Lung (tissue), 12 donors: ENCODE data around the gene CDHR2. TPM values are rescaled to one million over a fixed set of nuclear protein-coding genes. Genes with fewer than 3 reads are reported as not detected.

Source experiments
- ATAC-seq: fragments of 200-7000 bp; cut with Tn5 transposase; one replicate; pipeline ENCODE4 v1.9.1; 2020; ENCODE audit warnings: moderate number of reproducible peaks; ENCODE audit not compliant: insufficient read depth, low FRiP score
- DNase-seq, 3 donors: peaks; one replicate each; pipeline ENCODE4 v3.0.0-alpha.2; 2013 to 2017
- H3K27ac ChIP-seq, 2 donors: one replicate each; pipeline ENCODE4 v1.5.1; 2013; ENCODE audit warnings: mild to moderate bottlenecking in 2 of 2, moderate library complexity in 2 of 2, control low read depth in 1 of 2, inconsistent platforms in 1 of 2, low read depth in 1 of 2, low read length in 1 of 2
- H3K27me3 ChIP-seq, 3 donors: one replicate each; pipeline ENCODE4 v1.5.1; 2013; ENCODE audit warnings: low read length in 2 of 3; ENCODE audit not compliant: control insufficient read depth in 3 of 3, insufficient read depth in 3 of 3
- H3K36me3 ChIP-seq, 4 donors: one replicate each; pipeline ENCODE4 v1.5.1; 2013; ENCODE audit warnings: low read length in 4 of 4, mild to moderate bottlenecking in 1 of 4, moderate library complexity in 1 of 4; ENCODE audit not compliant: control insufficient read depth in 4 of 4, insufficient read depth in 4 of 4
- H3K4me1 ChIP-seq, 5 donors: one replicate each; pipeline ENCODE4 v1.5.1; 2013; ENCODE audit warnings: low read length in 5 of 5, mild to moderate bottlenecking in 2 of 5, moderate library complexity in 1 of 5; ENCODE audit not compliant: control insufficient read depth in 5 of 5, insufficient read depth in 5 of 5
- H3K4me3 ChIP-seq: one replicate; pipeline ENCODE4 v1.5.1; 2013; ENCODE audit warnings: mild to moderate bottlenecking, control low read depth, moderate library complexity
- H3K9ac ChIP-seq, 2 donors: one replicate each; pipeline ENCODE4 v1.5.1; 2013; ENCODE audit warnings: low read length in 2 of 2, control low read depth in 1 of 2; ENCODE audit not compliant: insufficient read depth in 1 of 2
- H3K9me3 ChIP-seq, 4 donors: one replicate each; pipeline ENCODE4 v1.5.1; 2013; ENCODE audit warnings: low read length in 3 of 4, mild to moderate bottlenecking in 1 of 4, moderate library complexity in 1 of 4; ENCODE audit not compliant: control insufficient read depth in 4 of 4, insufficient read depth in 3 of 4
- WGBS, 2 donors: extraction: QIAGEN DNeasy Blood & Tissue Kit; methylation state at CpG; one replicate each; pipeline ENCODE4 v1.1.7; 2013; 5-methylcytosine and 5-hydroxymethylcytosine counted together
- polyA plus RNA-seq, 2 donors: library from polyadenylated mRNA; stranded (reverse); fragments of 200-250 nt; gene quantifications; one replicate each; pipeline ENCODE4 v1.2.1, GENCODE V29; 2013
- total RNA-seq, 2 donors: library from RNA; depleted of rRNA in 1 of 2; stranded (reverse); fragments of >200 nt in 1 of 2; gene quantifications; one replicate each; pipeline ENCODE4 v1.2.1, GENCODE V29; 2014 to 2021
- TF ChIP-seq, protein P1 (sequence below): IDR thresholded peaks from 2 replicates; pipeline ENCODE4 v1.5.1; 2012; ENCODE audit warnings: mild to moderate bottlenecking; ENCODE audit errors: control extremely low read depth, extremely low read depth
- donor health status: control.
- donor health status: control.
- donor health status: Bipolar disorder and iron deficiency.
- donor health status: healthy.
- donor health status: DM: yes; HTN: yes; CAD: no.

The CDHR2 gene
- total and polyA plus RNA-seq, 4 donors, result 0.02 to 1.5 (median 0.42) TPM

DNA sequence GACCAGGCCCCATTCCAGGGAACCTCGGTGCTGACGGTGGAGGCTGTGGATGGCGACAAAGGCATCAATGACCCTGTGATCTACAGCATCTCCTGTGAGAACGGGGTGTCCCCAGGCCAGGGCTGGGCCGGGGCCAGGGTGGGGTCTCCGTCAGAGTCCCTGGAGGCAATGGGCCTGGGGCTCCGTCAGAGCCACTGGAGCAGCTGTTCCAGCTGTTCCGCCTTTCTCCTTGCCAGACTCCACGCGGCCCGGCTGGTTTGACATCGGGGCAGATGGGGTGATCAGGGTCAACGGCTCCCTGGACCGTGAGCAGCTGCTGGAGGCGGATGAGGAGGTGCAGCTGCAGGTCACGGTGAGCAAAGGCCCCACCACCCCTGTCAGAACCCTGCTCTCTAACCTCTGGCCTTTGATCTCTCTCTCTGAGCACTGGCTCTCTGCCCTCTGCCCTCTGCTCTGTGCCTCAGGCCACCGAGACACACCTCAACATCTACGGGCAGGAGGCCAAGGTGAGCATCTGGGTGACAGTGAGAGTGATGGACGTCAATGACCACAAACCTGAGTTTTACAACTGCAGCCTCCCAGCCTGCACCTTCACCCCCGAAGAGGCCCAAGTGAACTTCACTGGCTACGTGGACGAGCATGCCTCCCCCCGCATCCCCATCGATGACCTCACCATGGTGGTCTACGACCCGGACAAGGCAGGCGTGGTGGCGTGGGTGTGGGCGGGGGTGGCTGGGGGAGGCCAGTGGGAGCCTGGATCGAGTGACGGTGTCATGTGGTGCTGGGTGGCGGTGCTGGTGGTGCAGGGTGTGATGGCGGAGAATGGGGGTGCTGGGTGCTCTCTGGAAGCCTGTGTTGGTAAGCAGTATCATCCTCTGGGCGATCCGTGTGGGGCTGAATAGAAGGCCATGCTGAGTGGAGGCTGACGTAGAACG lies 26.6 kb downstream of the CDHR2 start:
- ATAC-seq (no peak), DNase-seq (no peak)
- TF ChIP-seq, protein P1, sequence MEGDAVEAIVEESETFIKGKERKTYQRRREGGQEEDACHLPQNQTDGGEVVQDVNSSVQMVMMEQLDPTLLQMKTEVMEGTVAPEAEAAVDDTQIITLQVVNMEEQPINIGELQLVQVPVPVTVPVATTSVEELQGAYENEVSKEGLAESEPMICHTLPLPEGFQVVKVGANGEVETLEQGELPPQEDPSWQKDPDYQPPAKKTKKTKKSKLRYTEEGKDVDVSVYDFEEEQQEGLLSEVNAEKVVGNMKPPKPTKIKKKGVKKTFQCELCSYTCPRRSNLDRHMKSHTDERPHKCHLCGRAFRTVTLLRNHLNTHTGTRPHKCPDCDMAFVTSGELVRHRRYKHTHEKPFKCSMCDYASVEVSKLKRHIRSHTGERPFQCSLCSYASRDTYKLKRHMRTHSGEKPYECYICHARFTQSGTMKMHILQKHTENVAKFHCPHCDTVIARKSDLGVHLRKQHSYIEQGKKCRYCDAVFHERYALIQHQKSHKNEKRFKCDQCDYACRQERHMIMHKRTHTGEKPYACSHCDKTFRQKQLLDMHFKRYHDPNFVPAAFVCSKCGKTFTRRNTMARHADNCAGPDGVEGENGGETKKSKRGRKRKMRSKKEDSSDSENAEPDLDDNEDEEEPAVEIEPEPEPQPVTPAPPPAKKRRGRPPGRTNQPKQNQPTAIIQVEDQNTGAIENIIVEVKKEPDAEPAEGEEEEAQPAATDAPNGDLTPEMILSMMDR, result no peak
- H3K9ac ChIP-seq, result no peak overlapping the region
- 85 to 91% methylated on average over 37 of the region's 37 CpGs for WGBS, 2 donors
- no peaks in the 10 kb centered on the region for H3K36me3 ChIP-seq
- H3K9me3 ChIP-seq, result no peaks in the 10 kb centered on the region
- no peaks in the 10 kb centered on the region for H3K4me1 ChIP-seq
- H3K27ac ChIP-seq, result no peak overlapping the region
- no peak overlapping the region for H3K4me3 ChIP-seq
- no peaks in the 10 kb centered on the region for H3K27me3 ChIP-seq

DNA sequence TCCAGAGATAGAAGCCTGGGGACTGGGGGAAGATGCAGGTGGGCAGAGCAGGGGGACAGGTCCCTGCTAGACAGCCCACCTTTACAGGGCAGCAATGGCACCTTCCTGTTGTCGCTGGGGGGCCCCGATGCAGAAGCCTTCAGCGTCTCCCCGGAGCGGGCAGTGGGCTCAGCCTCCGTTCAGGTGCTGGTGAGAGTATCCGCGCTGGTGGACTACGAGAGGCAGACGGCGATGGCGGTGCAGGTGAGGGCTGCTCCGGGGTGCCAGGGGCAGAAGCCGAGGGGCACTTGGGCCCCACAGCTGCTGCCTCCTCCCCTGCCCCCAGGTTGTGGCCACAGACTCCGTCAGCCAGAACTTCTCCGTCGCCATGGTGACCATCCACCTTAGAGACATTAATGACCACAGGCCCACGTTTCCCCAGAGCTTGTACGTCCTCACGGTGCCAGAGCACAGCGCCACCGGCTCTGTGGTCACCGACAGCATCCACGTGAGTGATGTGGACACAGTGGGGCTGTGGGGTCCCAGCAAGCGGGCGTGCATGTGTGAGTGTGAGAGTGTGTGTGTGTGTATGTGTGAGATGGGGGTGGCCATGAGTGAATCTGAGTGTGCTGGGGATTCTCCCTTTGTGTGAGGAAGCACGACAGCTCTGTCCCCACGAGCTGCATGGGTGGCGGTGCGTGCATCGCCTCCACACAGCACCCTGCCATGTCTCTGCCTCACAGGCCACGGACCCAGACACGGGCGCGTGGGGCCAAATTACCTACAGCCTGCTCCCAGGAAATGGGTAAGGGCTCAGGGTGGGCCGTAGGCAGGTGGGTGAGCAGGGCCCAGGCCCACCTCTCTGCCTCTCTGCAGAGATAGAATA lies 28.4 kb downstream of the CDHR2 start:
- WGBS, 2 donors, result 84 to 88% methylated on average over 34 to 36 of the region's 36 CpGs
- Histone ChIP-seq H3K4me3 (no peak overlapping the region), H3K9me3 (no peaks in the 10 kb centered on the region), H3K9ac (no peak overlapping the region), H3K27me3 (no peaks in the 10 kb centered on the region), H3K36me3 (no peaks in the 10 kb centered on the region), H3K4me1 (no peaks in the 10 kb centered on the region), H3K27ac (no peak overlapping the region)
- ATAC-seq (no peak), DNase-seq (no peak)
- TF ChIP-seq, protein P1, result no peak

DNA sequence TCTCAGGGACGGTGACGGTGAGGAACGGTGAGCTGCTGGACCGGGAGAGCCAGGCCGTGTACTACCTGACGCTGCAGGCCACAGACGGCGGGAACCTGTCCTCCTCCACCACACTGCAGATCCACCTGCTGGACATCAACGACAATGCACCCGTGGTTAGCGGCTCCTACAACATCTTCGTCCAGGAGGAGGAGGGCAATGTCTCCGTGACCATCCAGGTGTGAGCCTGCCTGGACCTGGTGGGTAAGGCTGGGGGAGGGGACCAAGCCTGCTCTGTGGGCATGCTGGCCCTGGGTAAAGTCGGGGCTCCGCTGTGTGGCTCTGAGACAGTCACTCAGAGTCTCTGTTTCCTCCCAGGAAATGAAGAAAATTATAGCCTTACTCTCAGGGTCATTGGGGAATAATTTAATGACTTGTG lies 29.3 kb downstream of the CDHR2 start:
- DNase-seq, result peak; percentile 23 to 34 (median 31)
- Histone ChIP-seq H3K4me1 (no peaks in the 10 kb centered on the region), H3K27me3 (no peaks in the 10 kb centered on the region), H3K9ac (no peak overlapping the region), H3K36me3 (no peaks in the 10 kb centered on the region), H3K9me3 (no peaks in the 10 kb centered on the region), H3K27ac (no peak overlapping the region), H3K4me3 (no peak overlapping the region)
- TF ChIP-seq, protein P1, result peak; percentile 25
- 39 to 40% methylated on average over 15 of the region's 15 CpGs for WGBS, 2 donors
- ATAC-seq, result no peak
